Measurements from ENCODE around the gene CFAP92.
"Not testable (repeated sequence)": the region's sequence is repeated elsewhere in the genome, so short reads cannot be mapped to it uniquely, and the experiment has no call there.

CFAP92 gene

GRCh38 chr3:128931046-128931445 is 62.8 kb downstream of the CFAP92 start:
- DNase-seq (ENCODE audit: low spot score) = no peak

GRCh38 chr3:128929364-128929763 is 64.5 kb downstream of the CFAP92 start:
- no peak for TF ChIP-seq CTCF (IDR thresholded peaks at IDR 0.05; ENCODE audit: extremely low read depth, missing control alignments)
- DNase-seq (ENCODE audit: low spot score) = no peak

More at GRCh38 chr3:128931046-128931445, 62.8 kb downstream of the CFAP92 start:
- TF ChIP-seq CTCF (IDR thresholded peaks at IDR 0.05; ENCODE audit: extremely low read depth, missing control alignments) = no peak

- not testable (repeated sequence) for DNase-seq (ENCODE audit: low spot score)
Observed at GRCh38 chr3:128923986-128924385, 69.9 kb downstream of the CFAP92 start.

DNA sequence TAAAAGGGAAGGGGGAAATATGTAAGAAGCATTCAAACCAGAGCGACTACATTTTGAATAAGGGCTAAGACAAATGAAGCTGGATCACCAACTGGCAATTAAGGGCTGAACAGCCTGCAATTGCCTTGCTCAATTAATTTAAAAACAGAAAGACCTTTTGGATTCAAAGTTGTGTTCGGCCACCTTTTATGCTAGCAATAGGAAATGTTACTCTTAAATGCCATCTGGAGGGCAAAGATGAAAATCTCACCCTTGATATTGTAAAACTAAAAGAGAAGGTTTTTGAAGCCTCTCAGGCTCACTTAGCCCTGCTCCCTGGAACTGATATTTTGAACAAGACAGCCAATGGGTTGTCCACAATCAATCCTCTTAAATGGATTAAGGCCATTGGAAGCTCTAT is 70.3 kb downstream of the CFAP92 start:
- no peak for TF ChIP-seq CTCF (IDR thresholded peaks at IDR 0.05; ENCODE audit: extremely low read depth, missing control alignments)
- DNase-seq (ENCODE audit: low spot score) = no peak

GRCh38 chr3:128922804-128923459 is 70.9 kb downstream of the CFAP92 start:
- DNase-seq (ENCODE audit: low spot score) = no peak
- no peak for TF ChIP-seq CTCF (IDR thresholded peaks at IDR 0.05; ENCODE audit: extremely low read depth, missing control alignments)

GRCh38 chr3:128919988-128920387 is 73.9 kb downstream of the CFAP92 start:
- TF ChIP-seq CTCF (IDR thresholded peaks at IDR 0.05; ENCODE audit: extremely low read depth, missing control alignments) = no peak
- DNase-seq (ENCODE audit: low spot score) = no peak

DNA sequence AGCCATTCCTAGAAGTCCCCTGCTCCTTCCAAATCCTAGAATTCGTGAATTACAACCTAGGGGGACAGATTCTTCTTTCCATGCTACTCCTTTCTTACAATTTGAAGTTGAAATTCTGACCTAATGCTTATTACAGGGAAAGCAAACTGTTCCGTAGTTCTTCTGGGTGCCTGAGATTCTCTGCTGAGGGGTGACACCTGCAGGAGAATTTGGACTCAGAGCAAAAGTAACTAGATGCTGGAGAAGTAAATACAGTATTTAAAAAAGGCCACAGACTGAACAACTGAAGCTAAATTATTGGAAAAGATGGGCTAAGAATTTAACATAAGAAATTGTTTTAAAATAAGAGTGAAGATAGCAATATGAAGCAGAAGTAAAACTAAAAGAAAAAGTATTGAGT is 76.6 kb downstream of the CFAP92 start:
- TF ChIP-seq CTCF (IDR thresholded peaks at IDR 0.05; ENCODE audit: extremely low read depth, missing control alignments) = no peak
- DNase-seq (ENCODE audit: low spot score) = no peak

DNA sequence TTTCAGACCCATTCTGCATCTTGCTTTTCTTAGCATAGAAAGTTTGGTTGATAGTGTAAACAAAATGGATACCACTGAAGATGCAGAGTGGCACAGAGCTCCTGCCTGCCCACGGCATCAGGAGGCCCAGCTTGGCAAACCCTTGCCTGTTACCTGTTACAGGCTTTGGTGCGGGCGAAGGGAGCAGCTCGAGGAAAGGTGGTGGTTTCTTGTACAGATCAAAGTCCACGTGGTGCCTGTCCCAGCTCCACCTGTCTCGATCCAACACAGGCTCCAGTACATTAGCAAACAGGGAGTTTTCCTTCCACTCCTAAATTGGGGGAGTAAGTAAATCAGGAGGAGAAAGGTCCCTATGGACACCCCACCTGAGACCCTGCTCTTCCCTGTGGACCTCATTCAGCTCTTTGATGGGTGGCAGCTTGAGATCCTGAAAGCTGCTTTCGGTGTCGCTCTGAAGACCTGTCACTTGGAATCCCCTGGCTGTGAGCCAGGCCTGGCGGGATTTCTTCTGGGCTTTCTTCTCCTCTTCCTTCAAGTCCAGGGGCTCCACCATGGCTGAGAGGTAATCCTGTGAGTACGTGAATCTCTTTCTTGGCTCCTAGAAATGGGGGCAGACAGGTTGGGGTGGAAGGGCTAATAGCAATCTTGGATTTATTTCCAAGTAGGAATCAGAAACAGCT is 78.8 kb downstream of the CFAP92 start:
- TF ChIP-seq CTCF (IDR thresholded peaks at IDR 0.05; ENCODE audit: extremely low read depth, missing control alignments) = no peak
- DNase-seq (ENCODE audit: low spot score) = no peak
